ENCODE data around the gene MNDA. TPM values are rescaled to one million over a fixed set of nuclear protein-coding genes. Genes with fewer than 3 reads are reported as not detected.

Gene MNDA
- under 1 TPM; 0.31 to 0.47 TPM for total RNA-seq

- no peaks in the 10 kb centered on the region for H3K27me3 Mint-ChIP-seq
- no peaks in the 10 kb centered on the region for H3K36me3 Mint-ChIP-seq
- no peak for ATAC-seq (ENCODE audit: low read depth)
- POLR2A ChIA-PET = no interaction called here
- no peak within 1 kb of the TSS for H3K4me3 Mint-ChIP-seq
- H3K27ac Mint-ChIP-seq = no peak within 1 kb of the TSS
- peaks cover 9% of the 10 kb centered on the region for H3K9me3 Mint-ChIP-seq
- H3K4me1 Mint-ChIP-seq = no peaks in the 10 kb centered on the region
- DNase-seq = no peak
Measured at GRCh38 chr1:158830904-158831507, at the start of gene MNDA. Gene MNDA (plus strand): TSS chr1:158831351. CDS start chr1:158842154, 10,803 bp downstream.

GRCh38 chr1:158793604-158794003, 37.5 kb upstream of the MNDA start:
- ATAC-seq (ENCODE audit: low read depth) (no peak), DNase-seq (no peak)
- H3K27me3 Mint-ChIP-seq = peaks cover 23% of the 10 kb centered on the region
- H3K4me1 Mint-ChIP-seq = no peaks in the 10 kb centered on the region
- no peaks in the 10 kb centered on the region for H3K9me3 Mint-ChIP-seq
- POLR2A ChIA-PET = no interaction called here
- H3K4me3 Mint-ChIP-seq = no peak overlapping the region
- H3K36me3 Mint-ChIP-seq = no peaks in the 10 kb centered on the region
- H3K27ac Mint-ChIP-seq = no peak overlapping the region

GRCh38 chr1:158794247-158794646, 36.9 kb upstream of the MNDA start:
- no peak for ATAC-seq (ENCODE audit: low read depth)

GRCh38 chr1:158798531-158798930, 32.6 kb upstream of the MNDA start:
- POLR2A ChIA-PET = no interaction called here
- H3K4me1 Mint-ChIP-seq = no peaks in the 10 kb centered on the region
- DNase-seq (no peak), ATAC-seq (ENCODE audit: low read depth) (no peak)
- no peaks in the 10 kb centered on the region for H3K9me3 Mint-ChIP-seq
- no peaks in the 10 kb centered on the region for H3K36me3 Mint-ChIP-seq
- no peak overlapping the region for H3K27ac Mint-ChIP-seq
- peaks cover 29% of the 10 kb centered on the region for H3K27me3 Mint-ChIP-seq
- no peak overlapping the region for H3K4me3 Mint-ChIP-seq

More at GRCh38 chr1:158794247-158794646, 36.9 kb upstream of the MNDA start:
- H3K9me3 Mint-ChIP-seq = no peaks in the 10 kb centered on the region
- H3K4me1 Mint-ChIP-seq = no peaks in the 10 kb centered on the region
- DNase-seq = no peak
- H3K36me3 Mint-ChIP-seq = no peaks in the 10 kb centered on the region
- no peak overlapping the region for H3K4me3 Mint-ChIP-seq
- H3K27ac Mint-ChIP-seq = no peak overlapping the region
- POLR2A ChIA-PET = no interaction called here
- peaks cover 23% of the 10 kb centered on the region for H3K27me3 Mint-ChIP-seq

GRCh38 chr1:158799689-158800088, 31.5 kb upstream of the MNDA start:
- ATAC-seq (ENCODE audit: low read depth) = no peak
- Mint-ChIP-seq H3K36me3 (no peaks in the 10 kb centered on the region), H3K4me1 (no peaks in the 10 kb centered on the region), H3K27me3 (peaks cover 23% of the 10 kb centered on the region), H3K4me3 (no peak overlapping the region), H3K9me3 (no peaks in the 10 kb centered on the region), H3K27ac (no peak overlapping the region)
- no peak for DNase-seq
- POLR2A ChIA-PET = no interaction called here

GRCh38 chr1:158800526-158800925, 30.6 kb upstream of the MNDA start:
- no peaks in the 10 kb centered on the region for H3K4me1 Mint-ChIP-seq
- H3K4me3 Mint-ChIP-seq = no peak overlapping the region
- H3K9me3 Mint-ChIP-seq = no peaks in the 10 kb centered on the region
- ATAC-seq (ENCODE audit: low read depth) (no peak), DNase-seq (no peak)
- H3K27ac Mint-ChIP-seq = no peak overlapping the region
- POLR2A ChIA-PET = no interaction called here
- H3K36me3 Mint-ChIP-seq = no peaks in the 10 kb centered on the region
- peaks cover 23% of the 10 kb centered on the region for H3K27me3 Mint-ChIP-seq

GRCh38 chr1:158801396-158801795, 29.8 kb upstream of the MNDA start:
- DNase-seq = no peak
- no peak overlapping the region for H3K4me3 Mint-ChIP-seq
- H3K27me3 Mint-ChIP-seq = peaks cover 25% of the 10 kb centered on the region
- H3K27ac Mint-ChIP-seq = no peak overlapping the region
- no peaks in the 10 kb centered on the region for H3K36me3 Mint-ChIP-seq
- no peak for ATAC-seq (ENCODE audit: low read depth)
- H3K9me3 Mint-ChIP-seq = no peaks in the 10 kb centered on the region
- POLR2A ChIA-PET = no interaction called here
- H3K4me1 Mint-ChIP-seq = no peaks in the 10 kb centered on the region

- peaks cover 28% of the 10 kb centered on the region for H3K27me3 Mint-ChIP-seq
- H3K36me3 Mint-ChIP-seq = no peaks in the 10 kb centered on the region
- H3K9me3 Mint-ChIP-seq = no peaks in the 10 kb centered on the region
- H3K4me3 Mint-ChIP-seq = no peak overlapping the region
- no peak overlapping the region for H3K27ac Mint-ChIP-seq
- H3K4me1 Mint-ChIP-seq = no peaks in the 10 kb centered on the region
- POLR2A ChIA-PET = no interaction called here
- DNase-seq = no peak
- ATAC-seq (ENCODE audit: low read depth) = no peak
Measured at GRCh38 chr1:158803678-158804077, 27.5 kb upstream of the MNDA start.

- Mint-ChIP-seq H3K9me3 (no peaks in the 10 kb centered on the region), H3K4me3 (no peak overlapping the region), H3K4me1 (no peaks in the 10 kb centered on the region), H3K27ac (no peak overlapping the region), H3K27me3 (peaks cover 18% of the 10 kb centered on the region), H3K36me3 (no peaks in the 10 kb centered on the region)
- POLR2A ChIA-PET = no interaction called here
- ATAC-seq (ENCODE audit: low read depth) = no peak
- DNase-seq = no peak
Measured at GRCh38 chr1:158806916-158807536, 24.1 kb upstream of the MNDA start.

- H3K9me3 Mint-ChIP-seq = no peaks in the 10 kb centered on the region
- H3K4me1 Mint-ChIP-seq = no peaks in the 10 kb centered on the region
- no peaks in the 10 kb centered on the region for H3K36me3 Mint-ChIP-seq
- DNase-seq (no peak), ATAC-seq (ENCODE audit: low read depth) (no peak)
- POLR2A ChIA-PET = no interaction called here
- no peak overlapping the region for H3K27ac Mint-ChIP-seq
- no peak overlapping the region for H3K4me3 Mint-ChIP-seq
- H3K27me3 Mint-ChIP-seq = peaks cover 10% of the 10 kb centered on the region
Measured at GRCh38 chr1:158809256-158809655, 21.9 kb upstream of the MNDA start.

- Mint-ChIP-seq H3K4me3 (no peak overlapping the region), H3K4me1 (no peaks in the 10 kb centered on the region), H3K27me3 (peaks cover 10% of the 10 kb centered on the region), H3K27ac (no peak overlapping the region), H3K9me3 (no peaks in the 10 kb centered on the region), H3K36me3 (no peaks in the 10 kb centered on the region)
- POLR2A ChIA-PET = no interaction called here
- DNase-seq (no peak), ATAC-seq (ENCODE audit: low read depth) (no peak)
Measured at GRCh38 chr1:158809862-158810261, 21.3 kb upstream of the MNDA start.

- no peaks in the 10 kb centered on the region for H3K9me3 Mint-ChIP-seq
- DNase-seq = no peak
- H3K27ac Mint-ChIP-seq = no peak overlapping the region
- no peak for ATAC-seq (ENCODE audit: low read depth)
- peaks cover 10% of the 10 kb centered on the region for H3K27me3 Mint-ChIP-seq
- H3K36me3 Mint-ChIP-seq = no peaks in the 10 kb centered on the region
- POLR2A ChIA-PET = no interaction called here
- no peaks in the 10 kb centered on the region for H3K4me1 Mint-ChIP-seq
- H3K4me3 Mint-ChIP-seq = no peak overlapping the region
Measured at GRCh38 chr1:158810311-158810710, 20.8 kb upstream of the MNDA start.

GRCh38 chr1:158812336-158812735, 18.8 kb upstream of the MNDA start:
- Mint-ChIP-seq H3K9me3 (no peaks in the 10 kb centered on the region), H3K4me1 (no peaks in the 10 kb centered on the region), H3K4me3 (no peak overlapping the region), H3K27me3 (peaks cover 4% of the 10 kb centered on the region), H3K27ac (no peak overlapping the region), H3K36me3 (no peaks in the 10 kb centered on the region)
- ATAC-seq (ENCODE audit: low read depth) = no peak
- POLR2A ChIA-PET = no interaction called here
- no peak for DNase-seq

GRCh38 chr1:158813164-158813563, 18.0 kb upstream of the MNDA start:
- Mint-ChIP-seq H3K9me3 (no peaks in the 10 kb centered on the region), H3K27me3 (peaks cover 2% of the 10 kb centered on the region), H3K36me3 (no peaks in the 10 kb centered on the region), H3K4me3 (no peak overlapping the region), H3K27ac (no peak overlapping the region), H3K4me1 (no peaks in the 10 kb centered on the region)
- POLR2A ChIA-PET = no interaction called here
- no peak for DNase-seq
- no peak for ATAC-seq (ENCODE audit: low read depth)
